NCI-H226 (cell line): ENCODE results near the gene DPP7.
A peak's percentile ranks its signal among the peaks of the same experiment; 100 is the strongest.

Experiments
- DNase-seq: peaks from one replicate; pipeline ENCODE4 v3.0.0-alpha.2; 2015

Gene DPP7

DNA sequence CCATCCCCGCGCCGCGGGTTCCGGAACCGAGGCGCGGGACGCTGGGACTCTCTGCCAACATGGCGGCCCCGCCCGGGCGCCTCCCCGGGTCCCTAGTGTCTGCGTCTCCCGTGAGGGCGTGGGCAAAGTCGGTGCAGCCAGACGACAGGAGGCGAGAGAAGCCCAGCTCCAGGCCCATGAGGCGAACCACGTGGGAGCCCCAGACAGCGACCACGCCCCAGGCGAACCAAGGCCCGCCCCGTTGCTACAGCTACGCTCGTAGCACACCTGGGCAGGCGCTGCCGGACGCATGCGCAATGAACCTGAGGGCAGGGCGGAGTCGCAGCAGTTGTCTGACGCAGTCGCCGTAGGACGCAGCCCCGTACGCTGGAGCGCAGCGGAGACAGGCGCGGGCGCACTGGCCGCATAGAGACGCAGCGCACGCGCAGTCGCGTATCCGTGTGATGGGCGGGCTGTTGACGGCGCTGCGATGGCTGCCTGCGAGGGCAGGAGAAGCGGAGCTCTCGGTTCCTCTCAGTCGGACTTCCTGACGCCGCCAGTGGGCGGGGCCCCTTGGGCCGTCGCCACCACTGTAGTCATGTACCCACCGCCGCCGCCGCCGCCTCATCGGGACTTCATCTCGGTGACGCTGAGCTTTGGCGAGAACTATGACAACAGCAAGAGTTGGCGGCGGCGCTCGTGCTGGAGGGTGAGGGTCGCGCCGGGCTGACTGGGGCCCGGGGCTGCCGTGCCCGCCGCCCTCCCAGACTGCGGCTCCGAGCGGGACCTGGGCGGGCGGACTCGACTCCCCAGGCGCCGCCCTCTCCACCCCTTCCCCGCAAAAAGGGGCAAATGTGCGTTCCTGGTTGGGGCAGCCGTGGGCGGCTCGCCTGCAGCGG, 27.8 kb downstream of the DPP7 start, which contains the start of gene MAN1B1:
TSS of gene MAN1B1 (plus strand) at position 455 of the 878 bp plus-strand sequence. CDS start at position 470, 15 bp downstream.
- peak; percentile 98 for DNase-seq

DNA sequence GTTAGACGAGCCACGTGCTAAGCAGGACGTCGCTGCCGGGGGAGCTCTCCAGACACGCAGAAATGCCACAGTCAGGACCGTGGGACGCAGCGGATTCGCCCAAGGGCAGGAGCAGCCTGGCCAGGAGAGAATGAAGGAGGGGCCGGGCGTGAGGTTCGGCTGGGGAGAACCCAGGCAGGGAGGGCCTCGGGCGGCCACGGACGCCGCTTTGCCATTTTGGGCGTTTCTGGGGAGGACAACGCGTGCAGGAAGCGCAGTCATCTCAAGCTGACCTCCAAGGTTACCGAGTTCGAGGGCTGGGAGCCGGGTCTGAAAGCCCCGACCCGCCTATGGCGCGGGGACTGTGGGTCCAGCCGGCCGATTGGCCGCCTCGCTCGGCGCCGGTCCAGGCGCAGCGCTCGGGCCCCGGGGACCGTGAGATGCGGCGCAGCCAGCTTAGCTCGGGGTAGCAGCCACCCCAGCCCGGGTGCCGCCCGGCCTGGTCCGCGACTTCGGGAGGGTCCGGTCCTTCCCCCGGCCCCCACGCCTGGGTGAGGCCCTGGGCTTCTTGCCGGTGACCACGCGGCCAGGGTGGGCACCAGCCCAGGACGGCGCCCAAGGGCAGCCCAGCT, 28.5 kb downstream of the DPP7 start:
- peak; percentile 45 for DNase-seq

DNA sequence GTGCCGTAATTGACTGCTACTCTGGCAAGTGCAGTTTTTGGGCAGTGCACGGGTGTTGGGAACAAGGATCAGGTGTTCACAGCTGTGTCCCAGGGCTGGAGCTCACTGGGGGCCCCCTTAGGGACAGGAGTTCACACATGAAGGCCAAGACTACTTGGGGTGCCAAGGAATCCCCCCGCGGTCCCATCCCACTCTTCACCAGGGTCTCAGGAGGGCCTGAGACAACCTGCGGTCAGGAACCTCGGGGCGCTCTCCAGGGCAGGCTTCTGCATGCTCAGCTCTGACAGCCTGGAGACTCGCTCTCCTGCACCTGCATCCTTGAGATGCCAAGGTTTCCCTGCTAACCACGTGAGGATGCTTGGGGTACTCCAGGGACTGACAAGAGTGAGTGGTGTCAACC, 30.0 kb downstream of the DPP7 start:
- no peak for DNase-seq

DNA sequence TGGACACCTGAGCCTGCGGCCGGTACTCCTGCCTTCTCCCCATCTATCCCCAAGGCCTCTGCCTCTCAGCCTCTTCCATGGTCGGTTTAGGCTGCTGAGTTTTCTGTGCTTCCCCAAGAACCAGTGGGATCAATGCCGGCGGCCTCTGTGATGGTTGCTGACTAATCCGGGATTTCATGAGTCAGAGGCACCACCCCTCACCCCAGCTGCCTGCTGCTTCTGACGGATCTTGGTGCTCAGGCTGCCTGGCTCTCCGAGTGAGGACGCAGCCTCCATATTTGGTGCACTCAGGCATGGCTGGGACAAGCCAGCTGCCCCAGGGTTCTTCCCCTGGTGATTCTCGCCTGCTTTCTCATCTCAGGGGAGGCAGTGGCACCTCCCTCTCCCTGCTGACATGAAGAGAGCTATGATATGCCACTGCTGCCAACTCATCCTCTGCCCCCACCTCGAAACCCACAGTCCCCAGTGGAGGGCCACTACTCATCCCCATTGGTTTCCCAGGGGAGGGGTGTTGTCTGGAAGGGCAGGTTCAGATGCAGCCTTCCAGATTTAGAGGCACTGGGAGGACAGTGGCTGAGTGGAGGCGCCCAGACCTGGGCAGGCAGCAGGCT, 31.0 kb downstream of the DPP7 start:
- peak; percentile 90 for DNase-seq

GRCh38 chr9:137082925-137083290, 31.6 kb downstream of the DPP7 start:
- DNase-seq = no peak

DNA sequence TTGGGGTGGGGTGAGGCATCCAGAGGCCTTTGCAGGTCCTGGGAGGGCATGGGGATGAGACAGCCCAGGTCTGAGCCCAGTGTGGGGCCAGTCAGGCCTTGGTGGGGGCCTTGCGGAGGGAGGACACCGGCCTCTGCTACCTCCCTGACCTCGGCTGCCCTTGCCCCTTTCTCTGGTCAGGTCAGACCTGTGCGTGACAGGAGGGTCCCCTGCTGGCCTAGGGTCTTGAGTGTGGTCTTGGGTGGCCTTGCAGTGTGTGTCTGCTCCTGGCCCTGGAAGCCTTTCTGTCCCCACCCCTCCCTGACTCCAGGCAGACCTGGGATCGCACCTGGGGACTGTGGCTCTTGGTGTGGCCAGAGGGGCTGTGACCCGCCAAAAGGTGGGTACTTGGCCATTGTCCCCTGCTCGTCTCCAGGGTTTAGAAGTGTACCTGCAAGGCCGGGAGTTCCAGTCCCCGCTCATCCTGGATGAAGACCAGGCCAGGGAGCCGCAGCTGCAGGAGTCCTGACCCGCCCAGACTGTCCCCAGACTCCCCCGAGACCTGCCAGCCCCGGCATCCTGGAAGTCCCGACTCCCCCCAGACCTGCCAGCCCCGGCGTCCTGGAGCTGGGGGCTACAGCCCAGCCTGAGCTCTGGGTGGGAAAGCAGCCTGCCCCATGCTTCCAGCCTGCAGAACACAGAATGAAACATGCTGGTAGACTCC, 32.2 kb downstream of the DPP7 start:
- DNase-seq = no peak

DNA sequence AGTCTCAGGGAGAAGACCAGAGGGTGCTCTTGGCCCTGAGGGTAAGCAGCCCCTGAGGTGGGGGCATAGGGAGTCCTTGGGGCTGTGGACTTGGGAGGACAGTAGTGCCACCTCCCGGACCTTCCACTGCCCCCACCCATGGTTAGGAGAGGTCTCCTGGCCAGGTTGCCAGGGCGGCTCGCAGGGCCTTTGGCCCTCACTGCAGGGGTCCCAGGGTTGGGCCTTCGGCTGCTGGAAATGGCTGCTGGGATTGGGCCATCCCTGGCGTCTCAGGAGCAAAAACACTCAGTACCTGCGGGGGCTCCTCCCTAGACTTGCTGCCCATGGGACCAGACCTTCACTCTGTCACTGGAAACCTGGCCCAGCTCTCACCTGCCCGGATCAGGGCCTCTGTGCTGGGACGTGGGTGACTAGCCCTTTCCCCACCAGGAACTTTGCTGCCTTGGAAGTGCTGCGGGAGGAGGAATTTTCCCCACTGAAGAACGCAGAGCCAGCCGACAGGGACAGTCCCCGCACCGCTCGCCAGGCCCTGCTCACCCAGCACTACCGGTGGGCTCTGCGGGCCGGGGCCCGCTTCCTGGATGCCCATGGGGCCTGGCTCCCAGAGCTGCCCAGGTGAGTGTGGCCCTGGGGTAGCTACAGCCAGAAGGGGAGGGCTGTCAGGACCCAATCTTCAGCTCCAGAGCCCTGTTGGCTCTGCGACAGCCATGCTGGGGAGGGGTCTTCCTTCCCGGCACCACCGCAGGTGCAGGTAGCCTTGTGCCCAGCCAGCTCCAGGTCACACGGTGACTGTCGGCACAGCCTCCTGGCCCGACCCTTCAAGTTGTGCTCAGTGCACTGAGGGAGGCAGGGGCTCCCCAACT, 34.0 kb downstream of the DPP7 start:
- no peak for DNase-seq

GRCh38 chr9:137079401-137079787, 35.1 kb downstream of the DPP7 start:
- no peak for DNase-seq

DNA sequence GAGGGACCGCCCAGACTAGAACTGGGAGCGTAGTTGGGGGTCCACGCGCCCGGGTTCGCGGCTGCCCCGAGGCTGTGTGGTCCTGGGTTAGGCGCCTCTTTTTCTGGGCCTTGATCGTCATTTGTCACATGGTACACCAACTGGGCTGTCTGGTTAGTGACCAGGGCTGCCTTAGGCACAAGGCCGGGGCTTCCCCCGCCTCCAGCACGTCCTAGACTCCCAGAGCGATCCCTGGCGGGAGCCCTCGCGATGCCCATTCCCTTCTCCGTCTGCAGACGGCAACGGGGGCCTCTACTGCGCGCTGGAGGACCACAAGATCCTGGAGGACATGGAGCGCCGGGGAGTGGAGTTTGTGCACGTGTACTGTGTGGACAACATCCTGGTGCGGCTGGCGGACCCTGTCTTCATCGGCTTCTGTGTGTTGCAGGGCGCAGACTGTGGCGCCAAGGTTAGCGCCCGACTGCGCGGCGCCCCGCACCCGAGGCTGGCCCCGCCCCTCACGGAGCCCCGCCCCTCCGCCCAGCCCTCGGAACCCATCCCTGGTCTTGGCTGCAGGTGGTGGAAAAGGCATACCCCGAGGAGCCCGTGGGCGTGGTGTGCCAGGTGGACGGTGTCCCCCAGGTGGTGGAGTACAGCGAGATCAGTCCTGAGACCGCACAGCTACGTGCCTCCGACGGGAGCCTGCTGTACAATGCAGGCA, 35.7 kb downstream of the DPP7 start:
- no peak for DNase-seq

DNA sequence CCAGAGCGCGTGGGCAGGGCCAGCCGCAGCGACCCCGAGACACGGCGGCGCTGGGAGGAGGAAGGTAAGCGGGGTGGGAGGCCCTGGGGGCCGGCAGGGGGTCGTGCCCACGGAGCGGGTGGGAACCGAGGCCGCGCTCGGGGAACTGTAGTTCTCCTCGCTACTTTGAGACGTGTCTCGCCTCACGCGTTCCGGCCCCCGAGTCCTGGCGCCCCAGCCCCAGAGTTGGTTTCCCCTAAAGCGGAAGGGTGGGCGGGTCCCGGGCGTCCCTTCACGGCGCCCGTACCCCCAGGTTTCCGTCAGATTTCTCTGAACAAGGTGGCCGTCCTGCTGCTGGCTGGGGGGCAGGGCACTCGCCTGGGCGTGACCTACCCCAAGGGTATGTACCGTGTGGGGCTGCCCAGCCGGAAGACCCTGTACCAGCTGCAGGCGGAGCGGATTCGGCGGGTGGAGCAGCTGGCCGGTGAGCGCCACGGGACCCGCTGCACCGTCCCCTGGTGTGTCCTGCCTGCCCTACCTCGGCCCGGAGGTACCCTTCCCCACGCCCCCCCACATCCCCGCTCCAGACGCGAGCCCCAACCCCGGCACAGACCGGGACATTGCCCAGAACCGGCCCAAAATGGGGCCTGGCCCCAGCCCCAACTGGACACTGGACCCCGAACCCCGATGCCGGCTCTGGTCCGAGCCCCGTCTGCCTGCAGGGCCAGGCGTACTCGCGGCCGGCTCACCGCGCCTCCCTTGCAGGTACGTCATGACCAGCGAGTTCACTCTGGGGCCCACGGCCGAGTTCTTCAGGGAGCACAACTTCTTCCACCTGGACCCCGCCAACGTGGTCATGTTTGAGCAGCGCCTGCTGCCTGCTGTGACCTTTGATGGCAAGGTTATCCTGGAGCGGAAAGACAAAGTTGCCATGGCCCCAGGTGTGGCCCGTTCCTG, 36.5 kb downstream of the DPP7 start:
- DNase-seq = no peak

- DNase-seq = peak; percentile 34
Measured at GRCh38 chr9:137077010-137077747, 37.4 kb downstream of the DPP7 start, which contains the start of gene UAP1L1. UAP1L1 (plus strand) TSS chr9:137077517; CDS start chr9:137077533, 16 bp downstream.

DNA sequence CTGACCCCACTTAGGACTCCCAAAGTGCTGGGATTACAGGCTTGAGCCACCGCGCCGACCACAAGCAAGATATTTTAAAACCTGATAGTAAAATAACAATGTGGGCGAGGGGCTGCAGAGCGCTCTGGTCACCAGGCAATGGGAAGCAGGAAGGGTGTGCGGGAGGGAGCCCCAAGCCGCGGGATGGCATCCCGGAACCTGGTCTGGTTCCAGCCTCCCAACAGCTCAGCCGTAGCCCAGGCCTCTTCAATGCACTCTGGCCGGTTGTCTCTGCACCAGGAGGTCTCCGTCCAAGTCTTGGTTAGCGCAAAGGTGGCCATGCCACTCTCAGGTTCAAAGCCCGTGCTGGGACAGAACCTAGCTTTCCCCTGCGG, 37.9 kb downstream of the DPP7 start:
- no peak for DNase-seq

GRCh38 chr9:137075275-137075775, 39.2 kb downstream of the DPP7 start:
- DNase-seq = no peak

DNA sequence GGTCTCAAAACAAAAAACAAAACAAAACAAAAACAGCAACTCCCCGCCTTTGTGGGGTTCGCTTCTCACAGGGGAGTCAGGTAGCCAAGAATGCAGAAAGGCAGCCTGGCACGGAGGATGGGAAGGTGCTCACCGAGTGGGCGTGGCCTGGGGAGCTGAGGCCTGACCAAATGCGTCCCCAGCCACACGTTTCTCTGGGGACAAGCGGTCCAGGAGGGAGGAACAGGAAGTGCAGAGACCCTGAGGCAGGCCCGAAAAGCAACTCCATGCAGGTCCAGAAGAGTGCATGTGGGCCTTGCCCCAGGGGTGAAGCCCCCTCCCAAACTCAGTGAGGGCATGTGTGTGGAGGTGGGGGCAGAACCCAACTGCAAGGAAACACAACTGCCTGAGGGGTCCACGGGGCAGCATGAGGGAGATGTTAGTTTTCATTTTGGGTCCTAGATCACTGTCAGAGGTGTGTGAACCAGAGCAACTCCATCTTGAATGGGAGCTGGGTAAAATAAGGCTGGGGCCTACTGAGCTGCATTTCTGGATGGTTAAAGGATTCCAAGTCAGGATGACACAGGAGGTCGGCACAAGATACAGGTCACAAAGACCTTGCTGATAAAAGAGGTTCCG, 39.8 kb downstream of the DPP7 start:
- DNase-seq = no peak

GRCh38 chr9:137073992-137074399, 40.5 kb downstream of the DPP7 start:
- no peak for DNase-seq

- no peak for DNase-seq
Measured at GRCh38 chr9:137071282-137071681, 43.3 kb downstream of the DPP7 start.

GRCh38 chr9:137070906-137071275, 43.6 kb downstream of the DPP7 start:
- DNase-seq = no peak

- DNase-seq = peak; percentile 81
Measured at GRCh38 chr9:137070201-137070905, 44.2 kb downstream of the DPP7 start, which contains the start of gene SAPCD2. SAPCD2 (minus strand) TSS chr9:137070557; CDS start chr9:137070460, 97 bp downstream.
